Esophagus muscularis mucosa (tissue), 4 donors: ENCODE data around the gene MTHFD2L.

Experiments used
- EP300 ChIP-seq: sonication (generic); formaldehyde crosslinking; IDR thresholded peaks from one replicate; pipeline ENCODE4 v1.6.1; 2017; ENCODE audit warnings: antibody characterized with exemption
- POLR2A ChIP-seq: fragments of 450-650 bp; IDR thresholded peaks from one replicate; pipeline ENCODE4 v1.6.1; 2017; ENCODE audit warnings: antibody characterized with exemption, moderate library complexity, mild to moderate bottlenecking, low read depth
- POLR2AphosphoS5 ChIP-seq, 2 donors: sonication (generic); formaldehyde crosslinking; IDR thresholded peaks; one replicate each; pipeline ENCODE4 v1.6.1; 2017; ENCODE audit warnings: antibody characterized with exemption in 2 of 2
- TF ChIP-seq, protein P1 (sequence below), 3 experiments: fragments of 200-600 bp in 2 of 3; fragments of 450-650 bp in 1 of 3; sonication (generic) in 2 of 3; IDR thresholded peaks; one replicate each; pipeline ENCODE4 v1.5.1; 2017 to 2019; ENCODE audit warnings: antibody characterized with exemption in 3 of 3, mild to moderate bottlenecking in 2 of 3, moderate library complexity in 1 of 3

DNA sequence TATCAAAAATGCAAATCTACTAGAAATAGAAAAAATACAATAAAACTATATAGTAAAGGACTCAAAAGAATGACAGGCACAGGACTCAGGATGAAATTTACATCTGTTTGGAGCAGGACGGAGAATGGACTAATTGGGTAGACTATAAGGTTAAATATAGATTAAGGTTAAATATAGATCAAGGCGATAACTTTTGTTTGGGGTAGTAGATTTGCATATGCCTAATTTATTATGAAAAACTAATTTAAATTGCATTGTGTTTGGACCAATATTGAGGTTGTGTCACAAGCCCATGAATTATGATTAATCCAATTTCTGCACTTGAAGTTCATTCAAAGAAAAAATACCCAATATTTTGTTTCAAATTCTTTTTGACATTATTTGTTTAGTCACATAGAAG, 31.0 kb downstream of the MTHFD2L start:
- TF ChIP-seq, protein P1, sequence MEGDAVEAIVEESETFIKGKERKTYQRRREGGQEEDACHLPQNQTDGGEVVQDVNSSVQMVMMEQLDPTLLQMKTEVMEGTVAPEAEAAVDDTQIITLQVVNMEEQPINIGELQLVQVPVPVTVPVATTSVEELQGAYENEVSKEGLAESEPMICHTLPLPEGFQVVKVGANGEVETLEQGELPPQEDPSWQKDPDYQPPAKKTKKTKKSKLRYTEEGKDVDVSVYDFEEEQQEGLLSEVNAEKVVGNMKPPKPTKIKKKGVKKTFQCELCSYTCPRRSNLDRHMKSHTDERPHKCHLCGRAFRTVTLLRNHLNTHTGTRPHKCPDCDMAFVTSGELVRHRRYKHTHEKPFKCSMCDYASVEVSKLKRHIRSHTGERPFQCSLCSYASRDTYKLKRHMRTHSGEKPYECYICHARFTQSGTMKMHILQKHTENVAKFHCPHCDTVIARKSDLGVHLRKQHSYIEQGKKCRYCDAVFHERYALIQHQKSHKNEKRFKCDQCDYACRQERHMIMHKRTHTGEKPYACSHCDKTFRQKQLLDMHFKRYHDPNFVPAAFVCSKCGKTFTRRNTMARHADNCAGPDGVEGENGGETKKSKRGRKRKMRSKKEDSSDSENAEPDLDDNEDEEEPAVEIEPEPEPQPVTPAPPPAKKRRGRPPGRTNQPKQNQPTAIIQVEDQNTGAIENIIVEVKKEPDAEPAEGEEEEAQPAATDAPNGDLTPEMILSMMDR (IDR thresholded peaks at IDR 0.05): no peak
- TF ChIP-seq EP300: no peak
- no peak for TF ChIP-seq POLR2A
- no peak for TF ChIP-seq POLR2AphosphoS5 (IDR thresholded peaks at IDR 0.05)
